SKM-1 treated with dmso at 0.1 percent for 144 hours (cell line): ENCODE results near the gene MYLK.
"Not testable (repeated sequence)": the region's sequence is repeated elsewhere in the genome, so short reads cannot be mapped to it uniquely, and the experiment has no call there.

Source experiments
- DNase-seq: peaks from one replicate; lab custom pipeline; 2025; ENCODE audit not compliant: unreplicated experiment; lab: John Stamatoyannopoulos, UW

Gene MYLK

DNA sequence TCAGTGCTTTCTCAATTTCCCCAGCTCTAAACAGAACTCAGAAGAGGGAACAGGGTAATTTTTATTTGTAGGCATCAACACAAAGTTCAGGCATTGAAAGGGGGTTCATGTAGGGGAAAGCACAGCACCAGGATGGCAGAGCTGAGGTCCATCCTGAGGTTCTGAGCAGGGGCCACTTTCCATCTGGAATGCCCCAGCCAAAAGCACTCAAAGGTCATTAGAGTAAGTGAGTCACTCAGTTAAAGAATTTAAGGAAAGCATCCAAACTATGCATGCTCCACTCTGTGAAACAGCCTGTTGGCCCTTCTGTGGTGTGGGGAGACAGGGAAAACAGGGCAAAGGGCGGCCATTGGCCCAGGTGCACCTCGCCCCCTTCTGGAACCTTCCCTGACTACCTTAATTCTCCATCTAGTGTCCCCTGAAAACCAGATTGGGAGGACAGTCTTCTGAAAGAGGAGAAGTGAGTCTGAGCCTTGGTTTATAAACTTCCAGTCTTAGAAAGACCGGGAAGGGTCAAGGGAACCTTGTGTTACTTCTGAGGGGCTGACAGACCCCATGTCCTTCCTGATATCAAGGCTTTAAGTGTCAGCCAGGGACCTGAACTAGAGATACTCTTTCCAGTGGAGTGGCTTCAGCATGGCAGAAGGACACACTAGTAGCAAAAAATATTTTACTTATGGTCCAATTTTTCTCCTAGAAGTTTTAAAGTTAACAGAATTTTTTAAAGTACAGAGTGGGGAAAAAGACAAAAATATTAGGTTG, 133.3 kb downstream of the MYLK start:
- DNase-seq, result no peak

DNA sequence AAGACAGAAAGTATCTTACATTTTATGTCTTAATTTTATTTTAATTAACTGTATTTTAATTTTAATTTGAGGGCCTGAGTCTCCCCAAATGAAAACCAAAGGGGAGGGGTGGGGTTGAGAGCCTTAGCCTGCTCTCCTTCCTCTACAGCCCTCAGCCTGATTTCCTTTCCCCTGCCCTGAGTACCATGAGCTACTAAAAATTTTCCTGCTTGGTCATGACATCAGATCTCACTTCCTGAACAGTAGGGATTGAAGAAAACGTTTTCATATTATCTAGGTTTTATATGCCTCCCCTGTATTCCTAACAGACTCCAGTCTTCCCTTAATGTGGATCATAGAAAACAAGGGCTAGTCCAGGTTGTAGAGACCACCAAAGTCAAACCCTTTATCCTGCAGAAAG, 133.9 kb downstream of the MYLK start:
- no peak for DNase-seq

DNA sequence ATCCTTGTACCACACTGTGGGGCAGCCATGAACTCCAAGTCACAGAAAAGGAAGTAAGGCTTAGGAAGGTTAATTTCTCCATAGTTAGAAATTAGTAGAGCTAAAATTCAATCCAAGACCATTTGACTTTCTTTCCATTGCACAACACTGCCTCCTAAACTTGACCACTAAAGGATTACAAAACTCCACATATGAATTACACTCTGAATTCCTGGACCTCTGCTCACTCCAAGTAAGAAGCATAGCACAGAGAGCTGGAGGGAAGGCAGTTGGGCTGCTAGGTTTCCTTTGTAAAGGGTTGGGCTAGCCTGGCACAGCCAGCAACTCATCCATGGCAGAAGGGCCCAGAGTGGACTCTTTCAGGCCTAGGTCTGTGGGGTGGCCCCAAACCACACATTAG, 134.4 kb downstream of the MYLK start:
- peak; percentile 92 for DNase-seq

DNA sequence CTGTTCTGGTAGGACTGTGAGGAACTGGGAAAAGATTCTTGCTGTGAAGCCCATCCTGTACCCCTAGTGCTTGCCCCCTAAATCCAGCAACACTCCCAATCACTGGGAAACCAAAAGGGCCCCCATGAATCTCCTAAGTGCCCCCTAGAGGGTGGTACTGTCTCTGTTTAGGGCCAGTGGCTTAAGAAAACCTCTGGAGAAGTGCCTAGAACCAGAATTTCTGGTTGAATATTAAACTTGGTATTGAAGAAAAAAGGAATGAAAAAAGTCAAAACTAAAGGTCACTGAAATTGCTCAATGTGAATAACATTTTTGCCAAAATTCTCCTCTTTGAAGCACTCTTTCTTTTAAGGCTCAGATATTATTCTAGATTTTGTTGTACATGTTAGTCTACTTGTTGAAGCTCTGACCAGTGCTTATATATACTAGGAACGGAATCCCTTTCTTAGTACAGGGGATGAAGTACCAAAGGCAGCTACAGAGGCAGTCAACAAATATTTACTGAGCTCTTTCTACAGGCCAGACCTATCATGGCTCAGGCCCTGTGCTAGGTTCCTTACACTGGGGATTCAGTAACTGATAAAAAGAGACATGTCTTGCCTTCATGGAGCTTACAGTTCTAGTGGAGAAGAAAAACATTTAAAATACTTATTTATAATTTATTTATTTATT, 138.8 kb downstream of the MYLK start:
- DNase-seq, result no peak

DNA sequence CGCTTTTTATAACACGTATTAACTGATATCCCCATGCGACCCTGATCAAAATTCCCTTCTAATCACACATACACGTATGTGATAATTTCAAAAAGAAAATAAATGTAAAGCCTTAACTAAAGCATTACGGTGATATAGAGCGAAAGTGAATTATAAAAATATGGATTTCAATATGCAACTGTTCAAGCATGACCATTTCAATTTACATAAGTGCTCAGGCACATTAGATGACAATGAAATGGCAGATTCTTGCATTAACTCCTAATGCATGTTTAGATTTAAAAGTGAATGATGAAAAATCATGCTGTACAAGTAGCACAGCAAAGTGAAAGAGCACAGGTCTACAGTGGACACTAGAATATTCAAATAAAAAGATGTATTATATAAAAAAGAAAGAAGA, 140.1 kb downstream of the MYLK start:
- no peak for DNase-seq

- DNase-seq, result no peak
These were observed 141.0 kb downstream of the MYLK start for GRCh38 chr3:123743121-123743520.

DNA sequence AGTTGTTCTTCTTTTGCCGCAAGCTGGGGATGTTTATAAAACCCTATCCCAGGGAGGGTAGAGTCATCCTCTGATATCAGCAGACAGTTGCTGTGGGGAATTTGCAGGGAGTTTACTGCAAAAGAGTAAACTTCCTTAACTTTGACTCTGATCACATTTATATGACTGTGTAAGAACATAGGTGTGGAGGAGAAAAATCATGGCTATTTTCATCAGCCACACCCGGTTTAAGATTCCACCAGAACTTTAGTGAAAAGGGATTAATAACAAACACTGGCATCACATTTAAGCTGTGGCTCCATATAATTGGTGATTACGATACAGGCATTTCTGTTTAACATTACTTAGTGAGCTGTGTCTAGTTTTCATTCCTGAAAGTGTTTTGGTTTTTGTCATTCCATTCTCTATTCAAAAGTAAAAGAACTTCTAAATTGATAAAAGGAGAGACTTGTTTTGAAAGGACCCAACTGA, 143.1 kb downstream of the MYLK start:
- no peak for DNase-seq

- no peak for DNase-seq
These were observed 143.7 kb downstream of the MYLK start for GRCh38 chr3:123740391-123740822.

- no peak for DNase-seq
These were observed 144.4 kb downstream of the MYLK start for GRCh38 chr3:123739754-123740153.

GRCh38 chr3:123739106-123739505, 145.0 kb downstream of the MYLK start:
- no peak for DNase-seq

DNA sequence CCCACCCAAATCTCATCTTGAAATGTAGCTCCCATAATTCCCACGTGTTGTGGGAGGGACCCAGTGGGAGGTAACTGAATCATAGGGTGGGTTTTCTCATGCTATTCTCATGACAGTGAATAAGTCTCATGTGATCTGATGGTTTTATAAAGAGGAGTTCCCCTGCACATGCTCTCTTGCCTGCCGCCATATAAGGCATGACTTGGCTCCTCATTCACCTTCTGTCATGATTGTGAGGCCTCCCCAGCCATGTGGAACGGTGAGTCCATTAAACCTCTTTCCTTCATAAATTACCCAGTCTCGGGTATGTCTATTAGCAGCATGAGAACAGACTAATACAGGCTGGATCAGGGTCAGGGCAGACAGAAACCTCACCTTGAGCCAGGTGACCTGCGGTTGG, 145.6 kb downstream of the MYLK start:
- DNase-seq, result not testable (repeated sequence)

DNA sequence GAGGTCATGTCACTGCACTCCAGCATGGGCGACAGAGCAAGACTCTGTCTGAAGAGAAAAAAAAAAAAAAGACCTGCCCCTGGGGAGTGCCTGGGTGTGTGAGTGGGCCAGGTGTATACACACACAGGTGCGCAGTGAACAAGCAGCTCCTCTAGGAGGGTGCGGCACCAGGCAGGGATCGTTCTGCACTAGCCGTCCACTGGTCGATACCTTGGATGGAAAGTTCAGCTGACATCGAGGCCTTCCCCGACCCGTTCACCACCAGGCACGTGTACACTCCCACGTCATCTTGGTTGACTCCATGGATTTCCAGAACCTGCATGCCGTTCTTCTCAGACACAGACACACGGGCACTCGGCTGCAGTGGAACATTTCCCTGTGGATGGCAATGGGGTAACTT, 147.0 kb downstream of the MYLK start:
- no peak for DNase-seq

DNA sequence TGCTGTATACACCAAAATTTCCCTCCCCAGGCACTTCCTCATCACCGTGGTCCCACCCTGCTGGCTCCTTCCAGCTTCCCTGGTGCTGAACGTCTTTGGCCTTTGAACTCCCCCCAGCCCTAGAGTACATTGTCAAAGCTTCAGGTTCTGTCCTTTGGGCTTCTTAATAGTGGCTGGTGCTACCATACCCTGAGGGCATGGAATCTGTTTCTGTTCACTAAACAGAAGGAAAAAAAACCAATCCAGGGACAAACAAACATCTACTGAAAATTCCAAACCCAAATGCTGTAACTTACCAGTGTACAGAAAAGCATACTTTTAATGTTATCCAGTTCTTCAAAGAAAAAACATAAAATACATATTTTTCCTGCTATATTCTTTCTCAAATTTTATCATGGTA, 148.7 kb downstream of the MYLK start:
- no peak for DNase-seq

DNA sequence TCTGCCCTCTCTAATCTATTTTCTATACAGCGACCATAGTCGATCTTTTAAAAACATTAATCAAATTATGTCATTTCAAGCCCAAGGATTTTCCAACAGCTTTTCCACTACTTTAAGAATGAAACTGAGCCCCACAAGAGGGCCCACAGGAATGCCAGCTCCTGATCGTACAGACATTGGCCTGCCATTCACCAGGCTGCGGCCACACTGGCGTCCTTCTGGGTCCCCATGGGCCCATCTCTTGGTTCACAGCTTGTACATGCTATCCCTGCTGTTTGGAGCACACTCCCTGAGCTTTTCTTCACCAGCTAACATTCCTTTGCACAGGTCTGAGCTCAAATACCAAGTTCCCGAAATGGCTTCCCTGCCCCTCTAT, 149.6 kb downstream of the MYLK start:
- no peak for DNase-seq

GRCh38 chr3:123733805-123734526, 150.2 kb downstream of the MYLK start:
- no peak for DNase-seq

DNA sequence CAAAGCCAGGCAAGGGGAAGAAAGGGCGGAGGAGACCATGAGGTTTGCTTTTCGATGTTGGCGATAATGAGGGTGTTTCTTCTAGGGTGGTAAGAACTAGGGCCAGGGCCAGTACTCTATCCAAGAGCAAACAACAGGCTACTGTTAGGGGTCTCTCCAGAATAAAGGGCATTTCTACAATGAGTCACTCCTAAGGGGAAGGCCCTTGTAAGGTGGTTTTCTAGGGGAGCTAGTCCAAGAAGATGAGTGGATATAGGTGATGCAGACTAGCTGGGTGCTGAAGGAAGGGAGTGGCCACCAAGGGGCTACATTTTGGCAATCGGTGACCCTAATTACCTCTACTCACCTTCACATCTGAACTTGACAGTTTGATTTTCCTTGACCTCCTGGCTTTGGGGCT, 150.8 kb downstream of the MYLK start:
- no peak for DNase-seq

GRCh38 chr3:123732447-123732846, 151.7 kb downstream of the MYLK start:
- DNase-seq, result no peak

DNA sequence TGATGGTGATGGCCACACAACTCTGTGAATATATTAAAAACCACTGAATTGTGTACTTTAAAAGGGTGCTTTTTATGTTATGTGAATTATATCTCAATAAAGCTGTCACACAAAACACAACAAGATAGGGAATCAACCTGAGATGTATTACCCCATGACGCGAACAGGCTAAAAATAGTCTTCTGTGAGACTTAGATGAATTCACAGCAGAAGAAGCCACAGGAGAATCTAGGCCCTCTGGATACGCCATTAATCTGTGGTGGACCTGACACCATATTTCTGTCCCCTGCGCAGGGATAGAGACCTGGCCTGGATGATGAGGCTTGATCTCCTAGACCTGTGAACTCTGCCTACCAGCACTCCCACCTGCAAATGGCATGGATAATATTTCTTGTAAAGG, 153.3 kb downstream of the MYLK start:
- DNase-seq, result no peak

- DNase-seq, result no peak
These were observed 155.1 kb downstream of the MYLK start for GRCh38 chr3:123728991-123729390.

DNA sequence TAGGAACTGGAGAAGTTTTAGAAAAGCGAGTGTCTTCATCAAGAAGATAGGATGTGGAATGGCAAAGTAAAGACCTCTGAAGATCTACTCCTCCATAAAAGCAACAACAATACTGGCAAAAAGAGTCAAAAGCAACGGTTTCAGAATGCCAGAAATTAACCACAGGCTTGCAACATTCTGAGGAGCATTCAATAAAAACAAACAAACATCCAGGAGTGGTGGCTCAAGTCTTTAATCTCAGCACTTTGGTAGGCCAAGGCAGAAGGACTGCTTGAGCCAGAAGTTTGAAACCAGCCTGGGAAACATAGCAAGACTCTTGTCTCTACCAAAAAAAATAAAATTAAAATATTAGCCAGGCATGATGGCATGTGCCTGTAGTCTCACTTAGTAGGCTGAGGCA, 156.1 kb downstream of the MYLK start:
- DNase-seq, result no peak

GRCh38 chr3:123725652-123726400, 158.3 kb downstream of the MYLK start:
- DNase-seq, result no peak
